Thyroid gland (tissue), 4 donors: ENCODE results near the gene PHF14. TPM values are rescaled to one million over a fixed set of nuclear protein-coding genes. Genes with fewer than 3 reads are reported as not detected.

ENCODE experiments used
- DNase-seq, 2 donors: peaks; one replicate each; pipeline ENCODE4 v3.0.0-alpha.2; 2019
- H3K27ac ChIP-seq, 3 donors: fragments of 200-600 bp; sonication (generic); 1 replicate in 2 of 3; 2 replicates in 1 of 3; pipeline ENCODE4 v1.5.1; 2016 to 2019; ENCODE audit warnings: mild to moderate bottlenecking in 1 of 3, moderate library complexity in 1 of 3
- H3K27me3 ChIP-seq: fragments of 200-600 bp; sonication (generic); one replicate; pipeline ENCODE4 v1.5.1; 2019
- H3K36me3 ChIP-seq, 2 donors: fragments of 200-600 bp; sonication (generic); one replicate each; pipeline ENCODE4 v1.5.1; 2016 to 2019
- H3K4me1 ChIP-seq, 2 donors: fragments of 200-600 bp; sonication (generic); one replicate each; pipeline ENCODE4 v1.5.1; 2017 to 2019
- H3K4me3 ChIP-seq, 3 donors: fragments of 200-600 bp; sonication (generic); replicated peaks in 1 of 3; 1 replicate in 2 of 3; 2 replicates in 1 of 3; pipeline ENCODE4 v1.5.1; 2016; ENCODE audit warnings: mild to moderate bottlenecking in 1 of 3
- H3K9me3 ChIP-seq: fragments of 200-600 bp; sonication (generic); one replicate; pipeline ENCODE4 v1.5.1; 2017
- CTCF ChIP-seq, 6 experiments: fragments of 200-600 bp in 3 of 6; fragments of 450-650 bp in 3 of 6; sonication (generic) in 3 of 6; IDR thresholded peaks; one replicate each; pipeline ENCODE4 v1.5.1; 2016 to 2019; ENCODE audit warnings: antibody characterized with exemption in 6 of 6, mild to moderate bottlenecking in 2 of 6, inconsistent platforms in 1 of 6, moderate library complexity in 1 of 6
- POLR2A ChIP-seq, 2 donors: fragments of 450-650 bp; IDR thresholded peaks; one replicate each; pipeline ENCODE4 v1.6.1; 2017; ENCODE audit warnings: antibody characterized with exemption in 2 of 2, mild to moderate bottlenecking in 2 of 2, moderate library complexity in 1 of 2
- WGBS, 2 donors: methylation state at CpG; one replicate each; pipeline ENCODE4 v1.1.5; 2017; 5-methylcytosine and 5-hydroxymethylcytosine counted together
- intact Hi-C: fragments of 100-400 bp; cut with DNase I; formaldehyde crosslinking; loops from one replicate; pipeline ENCODE4 v1.15.1; 2023
- total RNA-seq, 4 donors: library from RNA; depleted of rRNA; stranded (reverse); fragments of >200 nt; gene quantifications; one replicate each; pipeline ENCODE4 v1.2.3, GENCODE V29; 2016

Gene PHF14
- total RNA-seq, 4 donors from 2014 or later: 30.9 to 46.3 (median 36.8) TPM

GRCh38 chr7:11196143-11196542 lies 222.5 kb downstream of the PHF14 start:
- intact Hi-C loops: no loop called here
- WGBS, 2 donors: 64 to 94% methylated on average over 3 of the region's 3 CpGs
- Histone ChIP-seq H3K27ac (no peak overlapping the region), H3K4me1 (peaks cover 14 to 21% of the 10 kb centered on the region in 2 donors), H3K36me3 (no peaks in the 10 kb centered on the region), H3K27me3 (no peaks in the 10 kb centered on the region), H3K9me3 (no peaks in the 10 kb centered on the region), H3K4me3 (no peak overlapping the region)
- TF ChIP-seq POLR2A (IDR thresholded peaks at IDR 0.05) (no peak), CTCF (IDR thresholded peaks at IDR 0.05) (no peak)
- no peak for DNase-seq

GRCh38 chr7:11203224-11203623 lies 229.6 kb downstream of the PHF14 start:
- no peak for DNase-seq
- TF ChIP-seq CTCF (IDR thresholded peaks at IDR 0.05): no peak
- TF ChIP-seq POLR2A (IDR thresholded peaks at IDR 0.05): no peak
- Histone ChIP-seq H3K9me3 (no peaks in the 10 kb centered on the region), H3K36me3 (no peaks in the 10 kb centered on the region), H3K4me3 (no peak overlapping the region), H3K27me3 (no peaks in the 10 kb centered on the region), H3K27ac (no peak overlapping the region), H3K4me1 (no peaks in the 10 kb centered on the region)
- intact Hi-C loops: no loop called here
- 77 to 90% methylated on average over 1 of the region's 1 CpG for WGBS, 2 donors

GRCh38 chr7:11203683-11204082 lies 230.0 kb downstream of the PHF14 start:
- TF ChIP-seq POLR2A (IDR thresholded peaks at IDR 0.05) (no peak), CTCF (IDR thresholded peaks at IDR 0.05) (no peak)
- no peak overlapping the region for H3K4me3 ChIP-seq
- H3K27me3 ChIP-seq: no peaks in the 10 kb centered on the region
- H3K27ac ChIP-seq: no peak overlapping the region
- WGBS, 2 donors: 81 to 82% methylated on average over 3 of the region's 3 CpGs
- intact Hi-C loops: no loop called here
- H3K36me3 ChIP-seq: no peaks in the 10 kb centered on the region
- no peak for DNase-seq
- H3K9me3 ChIP-seq: no peaks in the 10 kb centered on the region
- H3K4me1 ChIP-seq: no peaks in the 10 kb centered on the region

- no peaks in the 10 kb centered on the region for H3K36me3 ChIP-seq
- H3K9me3 ChIP-seq: no peaks in the 10 kb centered on the region
- no peak for DNase-seq
- H3K27ac ChIP-seq: no peak overlapping the region
- H3K4me1 ChIP-seq: no peaks in the 10 kb centered on the region
- no peaks in the 10 kb centered on the region for H3K27me3 ChIP-seq
- TF ChIP-seq POLR2A (IDR thresholded peaks at IDR 0.05) (no peak), CTCF (IDR thresholded peaks at IDR 0.05) (no peak)
- intact Hi-C loops: no loop called here
- 69 to 81% methylated on average over 4 of the region's 4 CpGs for WGBS, 2 donors
- H3K4me3 ChIP-seq: no peak overlapping the region
Observed at GRCh38 chr7:11206177-11206899, 232.7 kb downstream of the PHF14 start.

GRCh38 chr7:11207565-11207964 lies 233.9 kb downstream of the PHF14 start:
- Histone ChIP-seq H3K4me1 (peaks cover 0 to 4% of the 10 kb centered on the region in 2 donors), H3K27me3 (no peaks in the 10 kb centered on the region), H3K27ac (no peak overlapping the region), H3K36me3 (no peaks in the 10 kb centered on the region), H3K4me3 (no peak overlapping the region), H3K9me3 (no peaks in the 10 kb centered on the region)
- intact Hi-C loops: no loop called here
- no peak for DNase-seq
- TF ChIP-seq CTCF (IDR thresholded peaks at IDR 0.05) (no peak), POLR2A (IDR thresholded peaks at IDR 0.05) (no peak)
- 87 to 94% methylated on average over 3 of the region's 3 CpGs for WGBS, 2 donors
